ENCODE results near the gene EPS8L2.

EPS8L2 gene

GRCh38 chr11:776561-777287, 70.7 kb downstream of the EPS8L2 start:
- DNase-seq (ENCODE audit: low read depth in 2 of 2) = peak in 1 of 2 donors; percentile 37

Measured in stimulated activated CD4-positive, alpha-beta T cell treated with anti-CD3 and anti-CD28 coated beads, Interleukin-1b, Interleukin-23, amount 100 ng/mL, for 4 hours (primary cell).